Loucy (cell line): ENCODE data around the gene MACO1.
"Not testable (repeated sequence)": the region's sequence is repeated elsewhere in the genome, so short reads cannot be mapped to it uniquely, and the experiment has no call there.

Experiments used
- EZH2phosphoT487 ChIP-seq: fragments of 200-600 bp; IDR thresholded peaks from 2 replicates; pipeline ENCODE4 v1.6.1; 2018; ENCODE audit warnings: antibody characterized with exemption, mild to moderate bottlenecking, moderate library complexity, borderline replicate concordance
- TF ChIP-seq, protein P1 (sequence below): fragments of 200-600 bp; sonication (generic); conservative IDR thresholded peaks from 2 replicates; pipeline ENCODE4 v1.5.1; 2014; ENCODE audit warnings: mild to moderate bottlenecking, antibody characterized with exemption, low read length

DNA sequence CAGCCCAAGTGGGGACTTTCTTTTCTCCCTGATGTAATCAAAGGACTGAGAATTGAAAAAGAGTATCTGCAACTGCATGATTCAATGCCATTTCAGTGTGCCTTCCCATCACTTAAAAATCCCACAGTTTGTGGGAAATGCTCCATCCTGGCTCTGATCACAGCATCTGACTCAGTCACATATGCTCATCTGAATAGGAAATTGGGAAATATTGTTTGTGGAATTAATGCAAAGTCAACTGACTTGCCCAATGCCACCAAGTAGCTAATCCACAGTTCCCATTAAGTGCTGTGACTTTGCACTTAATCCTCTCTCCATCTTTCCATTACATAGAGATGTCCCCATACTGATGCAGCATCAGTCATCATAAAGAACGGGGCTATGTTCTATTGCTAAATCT lies 47.6 kb upstream of the MACO1 start:
- TF ChIP-seq, protein P1, sequence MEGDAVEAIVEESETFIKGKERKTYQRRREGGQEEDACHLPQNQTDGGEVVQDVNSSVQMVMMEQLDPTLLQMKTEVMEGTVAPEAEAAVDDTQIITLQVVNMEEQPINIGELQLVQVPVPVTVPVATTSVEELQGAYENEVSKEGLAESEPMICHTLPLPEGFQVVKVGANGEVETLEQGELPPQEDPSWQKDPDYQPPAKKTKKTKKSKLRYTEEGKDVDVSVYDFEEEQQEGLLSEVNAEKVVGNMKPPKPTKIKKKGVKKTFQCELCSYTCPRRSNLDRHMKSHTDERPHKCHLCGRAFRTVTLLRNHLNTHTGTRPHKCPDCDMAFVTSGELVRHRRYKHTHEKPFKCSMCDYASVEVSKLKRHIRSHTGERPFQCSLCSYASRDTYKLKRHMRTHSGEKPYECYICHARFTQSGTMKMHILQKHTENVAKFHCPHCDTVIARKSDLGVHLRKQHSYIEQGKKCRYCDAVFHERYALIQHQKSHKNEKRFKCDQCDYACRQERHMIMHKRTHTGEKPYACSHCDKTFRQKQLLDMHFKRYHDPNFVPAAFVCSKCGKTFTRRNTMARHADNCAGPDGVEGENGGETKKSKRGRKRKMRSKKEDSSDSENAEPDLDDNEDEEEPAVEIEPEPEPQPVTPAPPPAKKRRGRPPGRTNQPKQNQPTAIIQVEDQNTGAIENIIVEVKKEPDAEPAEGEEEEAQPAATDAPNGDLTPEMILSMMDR = not testable (repeated sequence)
- TF ChIP-seq EZH2phosphoT487 = not testable (repeated sequence)
